ENCODE measurements around the gene MAEL.

The MAEL gene
- long read RNA-seq = 0 reads

- H3K4me3 ChIP-seq (replicated peaks; ENCODE audit: insufficient read depth, low read length) = no peak within 1 kb of the TSS
- TF ChIP-seq GABPA (IDR thresholded peaks at IDR 0.05; ENCODE audit: low read depth) (no peak), SPI1 (IDR thresholded peaks at IDR 0.05; ENCODE audit: borderline replicate concordance, low read depth) (no peak), POLR2AphosphoS5 (IDR thresholded peaks at IDR 0.05; ENCODE audit: low read depth) (no peak), REST (IDR thresholded peaks at IDR 0.05; ENCODE audit: insufficient replicate concordance, low read depth) (no peak), CTCF (IDR thresholded peaks at IDR 0.05; ENCODE audit: insufficient read depth, low read length) (no peak)
- no peaks in the 10 kb centered on the region for H3K27me3 ChIP-seq (ENCODE audit: insufficient read depth, poor library complexity, severe bottlenecking)
- no peak within 1 kb of the TSS for H3K27ac ChIP-seq (replicated peaks)
- no peak for DNase-seq (ENCODE audit: low read depth in 1 of 2, low spot score in 1 of 2)
Observed at GRCh38 chr1:166988974-166989515, at the start of gene MAEL. MAEL (plus strand) TSS chr1:166989280; CDS start chr1:166989353, 73 bp downstream.

- H3K27me3 ChIP-seq (ENCODE audit: insufficient read depth, poor library complexity, severe bottlenecking) = no peaks in the 10 kb centered on the region
- DNase-seq (ENCODE audit: low read depth in 1 of 2, low spot score in 1 of 2) = no peak
- no peak overlapping the region for H3K4me3 ChIP-seq (replicated peaks; ENCODE audit: insufficient read depth, low read length)
- TF ChIP-seq POLR2AphosphoS5 (IDR thresholded peaks at IDR 0.05; ENCODE audit: low read depth) (no peak), CTCF (IDR thresholded peaks at IDR 0.05; ENCODE audit: insufficient read depth, low read length) (no peak), GABPA (IDR thresholded peaks at IDR 0.05; ENCODE audit: low read depth) (no peak), SPI1 (IDR thresholded peaks at IDR 0.05; ENCODE audit: borderline replicate concordance, low read depth) (no peak), REST (IDR thresholded peaks at IDR 0.05; ENCODE audit: insufficient replicate concordance, low read depth) (no peak)
- no peak overlapping the region for H3K27ac ChIP-seq (replicated peaks)
Observed at GRCh38 chr1:166939741-166940375, 49.2 kb upstream of the MAEL start.

- DNase-seq (ENCODE audit: low read depth in 1 of 2, low spot score in 1 of 2) = peak in 1 of 2 experiments; percentile 33
- TF ChIP-seq GABPA (IDR thresholded peaks at IDR 0.05; ENCODE audit: low read depth) = no peak
- TF ChIP-seq POLR2AphosphoS5 (IDR thresholded peaks at IDR 0.05; ENCODE audit: low read depth) = no peak
- TF ChIP-seq SPI1 (IDR thresholded peaks at IDR 0.05; ENCODE audit: borderline replicate concordance, low read depth) = no peak
- no peak for TF ChIP-seq REST (IDR thresholded peaks at IDR 0.05; ENCODE audit: insufficient replicate concordance, low read depth)
- TF ChIP-seq CTCF (IDR thresholded peaks at IDR 0.05; ENCODE audit: insufficient read depth, low read length) = no peak
- Histone ChIP-seq H3K27ac (replicated peaks) (no peak overlapping the region), H3K27me3 (ENCODE audit: insufficient read depth, poor library complexity, severe bottlenecking) (peaks cover 3% of the 10 kb centered on the region), H3K4me3 (replicated peaks; ENCODE audit: insufficient read depth, low read length) (no peak overlapping the region)
Observed at GRCh38 chr1:166944186-166944967, 44.7 kb upstream of the MAEL start.

Data from HL-60 (cell line).